Measurements from ENCODE around the gene PEA15.

The PEA15 gene

GRCh38 chr1:160196143-160196542, 9.0 kb upstream of the PEA15 start:
- no peak for TF ChIP-seq CTCF (conservative IDR thresholded peaks at IDR 0.05; ENCODE audit: low read depth, low read length)

GRCh38 chr1:160197231-160197630, 8.0 kb upstream of the PEA15 start:
- no peak for TF ChIP-seq CTCF (conservative IDR thresholded peaks at IDR 0.05; ENCODE audit: low read depth, low read length)
- DNase-seq (ENCODE audit: low read depth), result no peak
- no peak overlapping the region for H3K4me3 ChIP-seq (ENCODE audit: low read length)

More at GRCh38 chr1:160196143-160196542, 9.0 kb upstream of the PEA15 start:
- no peak for DNase-seq (ENCODE audit: low read depth)
- H3K4me3 ChIP-seq (ENCODE audit: low read length), result no peak overlapping the region

GRCh38 chr1:160200786-160201185, 4.4 kb upstream of the PEA15 start:
- no peak for DNase-seq (ENCODE audit: low read depth)
- no peak overlapping the region for H3K4me3 ChIP-seq (ENCODE audit: low read length)
- no peak for TF ChIP-seq CTCF (conservative IDR thresholded peaks at IDR 0.05; ENCODE audit: low read depth, low read length)

GRCh38 chr1:160204526-160205241, 500 bp upstream of the PEA15 start:
- no peak for DNase-seq (ENCODE audit: low read depth)
- TF ChIP-seq CTCF (conservative IDR thresholded peaks at IDR 0.05; ENCODE audit: low read depth, low read length), result no peak
- H3K4me3 ChIP-seq (ENCODE audit: low read length), result peak overlapping the region; percentile 37

GRCh38 chr1:160206036-160206389, 829 bp downstream of the PEA15 start:
- no peak for TF ChIP-seq CTCF (conservative IDR thresholded peaks at IDR 0.05; ENCODE audit: low read depth, low read length)
- H3K4me3 ChIP-seq (ENCODE audit: low read length), result peak overlapping the region; percentile 92
- no peak for DNase-seq (ENCODE audit: low read depth)

- DNase-seq (ENCODE audit: low read depth), result peak; percentile 66
- TF ChIP-seq CTCF (conservative IDR thresholded peaks at IDR 0.05; ENCODE audit: low read depth, low read length), result no peak
- H3K4me3 ChIP-seq (ENCODE audit: low read length), result peak overlapping the region; percentile 92
Observed at GRCh38 chr1:160206421-160207117, 1.4 kb downstream of the PEA15 start.

Measured in retinal pigment epithelial cell (primary cell).